Astrocyte (in vitro differentiated cells and primary cell): ENCODE data around the gene UCHL3. TPM values are rescaled to one million over a fixed set of nuclear protein-coding genes. Genes with fewer than 3 reads are reported as not detected.
A peak's percentile ranks its signal among the peaks of the same experiment; 100 is the strongest.

Experiments
- DNase-seq: peaks from one replicate; pipeline ENCODE4 v3.0.0-alpha.2; 2010; ENCODE audit warnings: low read depth
- FAIRE-seq: peaks from 2 replicates; lab custom pipeline; 2011; peaks lifted over from hg19 to GRCh38; lab: Jason Lieb, UNC
- H2AFZ ChIP-seq: 2 replicates; pipeline ENCODE4 v1.6.0; 2012; ENCODE audit warnings: low read depth, low read length, inconsistent platforms
- H3K27ac ChIP-seq: 2 replicates; pipeline ENCODE4 v1.5.1; 2011; ENCODE audit warnings: low read depth, low read length, inconsistent platforms
- H3K27me3 ChIP-seq: 2 replicates; pipeline ENCODE4 v1.6.0; 2011; ENCODE audit warnings: low read length, inconsistent platforms; ENCODE audit not compliant: insufficient read depth
- H3K36me3 ChIP-seq: 2 replicates; pipeline ENCODE4 v1.5.1; 2011; ENCODE audit warnings: low read length, inconsistent platforms; ENCODE audit not compliant: insufficient read depth
- H3K4me1 ChIP-seq: 2 replicates; pipeline ENCODE4 v1.5.1; 2011; ENCODE audit warnings: low read length, inconsistent platforms; ENCODE audit not compliant: insufficient read depth
- H3K4me2 ChIP-seq: 2 replicates; pipeline ENCODE4 v1.6.0; 2012; ENCODE audit warnings: low read length, inconsistent platforms
- H3K4me3 ChIP-seq: 2 replicates; pipeline ENCODE4 v1.5.1; 2011; ENCODE audit warnings: low read depth, mild to moderate bottlenecking, low read length, inconsistent platforms; ENCODE audit not compliant: insufficient read depth
- H3K79me2 ChIP-seq: 2 replicates; pipeline ENCODE4 v1.6.0; 2012; ENCODE audit warnings: mild to moderate bottlenecking, low read length, inconsistent platforms; ENCODE audit not compliant: insufficient read depth
- H3K9ac ChIP-seq: 2 replicates; pipeline ENCODE4 v1.6.0; 2012; ENCODE audit warnings: mild to moderate bottlenecking, low read length, inconsistent platforms
- H3K9me3 ChIP-seq: 2 replicates; pipeline ENCODE4 v1.5.1; 2012; ENCODE audit warnings: low read depth, mild to moderate bottlenecking, low read length, inconsistent platforms; ENCODE audit not compliant: insufficient read depth
- H4K20me1 ChIP-seq: 2 replicates; pipeline ENCODE4 v1.6.0; 2012; ENCODE audit warnings: low read length, inconsistent platforms; ENCODE audit not compliant: insufficient read depth
- H3K27ac Mint-ChIP-seq: one replicate; pipeline ENCODE4 v1.8.0; 2021; ENCODE audit warnings: mild to moderate bottlenecking, mixed read lengths; ENCODE audit not compliant: unreplicated experiment
- H3K27me3 Mint-ChIP-seq: one replicate; pipeline ENCODE4 v1.8.0; 2021; ENCODE audit warnings: low read depth, mixed read lengths; ENCODE audit not compliant: unreplicated experiment
- H3K36me3 Mint-ChIP-seq: one replicate; pipeline ENCODE4 v1.8.0; 2021; ENCODE audit warnings: low read depth, mixed read lengths; ENCODE audit not compliant: unreplicated experiment
- H3K4me1 Mint-ChIP-seq: one replicate; pipeline ENCODE4 v1.8.0; 2021; ENCODE audit warnings: low read depth, mixed read lengths; ENCODE audit not compliant: unreplicated experiment
- H3K4me3 Mint-ChIP-seq: one replicate; pipeline ENCODE4 v1.8.0; 2021; ENCODE audit warnings: mild to moderate bottlenecking, moderate library complexity, mixed read lengths; ENCODE audit not compliant: unreplicated experiment
- H3K9me3 Mint-ChIP-seq: one replicate; pipeline ENCODE4 v1.8.0; 2021; ENCODE audit warnings: mild to moderate bottlenecking, mixed read lengths; ENCODE audit not compliant: unreplicated experiment
- EZH2 ChIP-seq: IDR thresholded peaks from 2 replicates; pipeline ENCODE4 v1.6.1; 2012; ENCODE audit warnings: mild to moderate bottlenecking, low read length, inconsistent platforms; ENCODE audit not compliant: insufficient read depth
- total RNA-seq: library from RNA; stranded (reverse); gene quantifications from 2 replicates; pipeline ENCODE4 v1.2.1, GENCODE V29; 2021
- TF ChIP-seq, protein P1 (sequence below): IDR thresholded peaks from 2 replicates; pipeline ENCODE4 v1.5.1; 2011; ENCODE audit warnings: low read depth, mild to moderate bottlenecking, inconsistent platforms, low read length, moderate library complexity; ENCODE audit not compliant: insufficient read depth

Gene UCHL3
- total RNA-seq, 1 donor from 2014 or later = 59.2 TPM

GRCh38 chr13:75621147-75621546 lies 71.6 kb downstream of the UCHL3 start:
- peak overlapping the region; percentile 88 for H3K27ac Mint-ChIP-seq
- no peaks in the 10 kb centered on the region for H3K9me3 ChIP-seq

GRCh38 chr13:75628801-75629200 lies 79.2 kb downstream of the UCHL3 start:
- Histone ChIP-seq H2AFZ (no peak overlapping the region), H3K4me1 (peaks cover 20% of the 10 kb centered on the region), H4K20me1 (no peaks in the 10 kb centered on the region), H3K27me3 (no peaks in the 10 kb centered on the region), H3K27ac (no peak overlapping the region), H3K9me3 (no peaks in the 10 kb centered on the region), H3K79me2 (no peaks in the 10 kb centered on the region), H3K4me3 (no peak overlapping the region), H3K36me3 (no peaks in the 10 kb centered on the region), H3K9ac (no peak overlapping the region), H3K4me2 (no peak overlapping the region)
- FAIRE-seq = no peak
- peaks cover 2% of the 10 kb centered on the region for H3K9me3 Mint-ChIP-seq
- peaks cover 19% of the 10 kb centered on the region for H3K4me1 Mint-ChIP-seq
- H3K36me3 Mint-ChIP-seq = peaks cover 5% of the 10 kb centered on the region
- H3K27ac Mint-ChIP-seq = no peak overlapping the region
- no peak overlapping the region for H3K4me3 Mint-ChIP-seq
- no peak for TF ChIP-seq EZH2
- TF ChIP-seq, protein P1, sequence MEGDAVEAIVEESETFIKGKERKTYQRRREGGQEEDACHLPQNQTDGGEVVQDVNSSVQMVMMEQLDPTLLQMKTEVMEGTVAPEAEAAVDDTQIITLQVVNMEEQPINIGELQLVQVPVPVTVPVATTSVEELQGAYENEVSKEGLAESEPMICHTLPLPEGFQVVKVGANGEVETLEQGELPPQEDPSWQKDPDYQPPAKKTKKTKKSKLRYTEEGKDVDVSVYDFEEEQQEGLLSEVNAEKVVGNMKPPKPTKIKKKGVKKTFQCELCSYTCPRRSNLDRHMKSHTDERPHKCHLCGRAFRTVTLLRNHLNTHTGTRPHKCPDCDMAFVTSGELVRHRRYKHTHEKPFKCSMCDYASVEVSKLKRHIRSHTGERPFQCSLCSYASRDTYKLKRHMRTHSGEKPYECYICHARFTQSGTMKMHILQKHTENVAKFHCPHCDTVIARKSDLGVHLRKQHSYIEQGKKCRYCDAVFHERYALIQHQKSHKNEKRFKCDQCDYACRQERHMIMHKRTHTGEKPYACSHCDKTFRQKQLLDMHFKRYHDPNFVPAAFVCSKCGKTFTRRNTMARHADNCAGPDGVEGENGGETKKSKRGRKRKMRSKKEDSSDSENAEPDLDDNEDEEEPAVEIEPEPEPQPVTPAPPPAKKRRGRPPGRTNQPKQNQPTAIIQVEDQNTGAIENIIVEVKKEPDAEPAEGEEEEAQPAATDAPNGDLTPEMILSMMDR = no peak
- DNase-seq = no peak
- H3K27me3 Mint-ChIP-seq = no peaks in the 10 kb centered on the region

More at GRCh38 chr13:75621147-75621546, 71.6 kb downstream of the UCHL3 start:
- Mint-ChIP-seq H3K9me3 (peaks cover 4% of the 10 kb centered on the region), H3K36me3 (peaks cover 4% of the 10 kb centered on the region), H3K27me3 (no peaks in the 10 kb centered on the region), H3K4me1 (peaks cover 35% of the 10 kb centered on the region), H3K4me3 (no peak overlapping the region)
- TF ChIP-seq, protein P1 = no peak
- TF ChIP-seq EZH2 = no peak
- Histone ChIP-seq H3K4me2 (peak overlapping the region; percentile 72), H3K27ac (peak overlapping the region; percentile 80), H3K79me2 (no peaks in the 10 kb centered on the region), H3K27me3 (no peaks in the 10 kb centered on the region), H2AFZ (no peak overlapping the region), H4K20me1 (no peaks in the 10 kb centered on the region), H3K9ac (peak overlapping the region; percentile 7), H3K4me1 (peaks cover 20% of the 10 kb centered on the region), H3K36me3 (no peaks in the 10 kb centered on the region), H3K4me3 (no peak overlapping the region)
- peak; percentile 47 for FAIRE-seq
- DNase-seq = peak; percentile 79

- H3K4me3 ChIP-seq = no peak overlapping the region
- Mint-ChIP-seq H3K9me3 (no peaks in the 10 kb centered on the region), H3K4me1 (peaks cover 22% of the 10 kb centered on the region), H3K27ac (peak overlapping the region; percentile 21), H3K36me3 (peaks cover 3% of the 10 kb centered on the region), H3K27me3 (no peaks in the 10 kb centered on the region), H3K4me3 (no peak overlapping the region)
- DNase-seq (peak; percentile 95), FAIRE-seq (peak; percentile 99)
- no peaks in the 10 kb centered on the region for H3K27me3 ChIP-seq
- no peak overlapping the region for H3K9ac ChIP-seq
- peaks cover 25% of the 10 kb centered on the region for H3K4me1 ChIP-seq
- TF ChIP-seq, protein P1 = no peak
- H4K20me1 ChIP-seq = peaks cover 6% of the 10 kb centered on the region
- peak overlapping the region; percentile 28 for H3K27ac ChIP-seq
- H2AFZ ChIP-seq = no peak overlapping the region
- H3K4me2 ChIP-seq = peak overlapping the region; percentile 31
- no peaks in the 10 kb centered on the region for H3K36me3 ChIP-seq
- no peaks in the 10 kb centered on the region for H3K9me3 ChIP-seq
- peaks cover 21% of the 10 kb centered on the region for H3K79me2 ChIP-seq
These were observed 83.7 kb downstream of the UCHL3 start for GRCh38 chr13:75633285-75633684.
